HG03280 (cell line): ENCODE results near the gene ZBTB32.

ENCODE experiments used
- ATAC-seq: cut with Tn5 transposase; IDR thresholded peaks from one replicate; pipeline ENCODE4 v1.9.1; 2021; ENCODE audit warnings: mild to moderate bottlenecking, moderate library complexity; ENCODE audit not compliant: unreplicated experiment

The ZBTB32 gene

DNA sequence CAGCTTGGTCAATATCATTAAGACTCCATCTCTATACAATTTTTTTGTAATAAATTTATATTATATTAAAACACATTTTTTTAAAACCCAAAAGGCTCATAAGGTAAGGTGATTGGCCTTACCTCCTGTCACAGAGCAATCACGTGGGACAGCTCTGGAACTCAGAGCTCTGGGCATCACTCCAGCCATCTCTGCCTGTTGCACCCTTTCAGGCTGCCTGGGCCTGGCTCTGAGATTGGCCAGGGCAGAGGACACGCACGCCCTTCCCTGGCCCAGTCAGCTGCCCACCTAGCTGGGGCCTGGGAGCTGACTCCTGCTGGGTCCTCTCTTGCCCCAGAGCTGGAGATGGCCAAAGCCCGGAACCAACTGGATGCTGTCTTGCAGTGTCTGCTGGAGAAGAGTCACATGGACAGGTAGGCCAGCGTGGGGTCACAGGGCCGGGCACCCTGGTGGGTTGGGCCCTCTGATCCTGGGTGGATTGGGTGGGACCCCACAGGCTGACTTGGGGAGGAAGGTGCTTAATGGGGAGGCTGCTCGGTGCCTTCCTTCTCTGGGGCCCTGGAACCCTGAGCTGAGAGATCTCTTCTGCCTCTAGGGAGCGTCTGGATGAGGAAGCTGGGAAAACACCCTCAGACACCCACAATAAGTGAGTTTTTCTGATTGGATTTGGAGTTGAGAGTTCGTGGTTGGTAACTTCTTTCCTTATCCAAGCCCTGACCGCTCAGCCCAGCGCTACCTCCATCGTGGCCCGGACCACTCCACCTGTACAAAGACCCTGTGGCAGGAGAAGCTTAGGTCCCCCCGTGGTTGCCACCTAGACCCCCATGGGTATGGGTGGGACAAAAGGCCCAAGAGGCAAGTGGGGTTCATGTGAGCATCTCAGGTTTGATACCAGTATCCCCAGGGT is 47.7 kb downstream of the ZBTB32 start:
- no peak for ATAC-seq

DNA sequence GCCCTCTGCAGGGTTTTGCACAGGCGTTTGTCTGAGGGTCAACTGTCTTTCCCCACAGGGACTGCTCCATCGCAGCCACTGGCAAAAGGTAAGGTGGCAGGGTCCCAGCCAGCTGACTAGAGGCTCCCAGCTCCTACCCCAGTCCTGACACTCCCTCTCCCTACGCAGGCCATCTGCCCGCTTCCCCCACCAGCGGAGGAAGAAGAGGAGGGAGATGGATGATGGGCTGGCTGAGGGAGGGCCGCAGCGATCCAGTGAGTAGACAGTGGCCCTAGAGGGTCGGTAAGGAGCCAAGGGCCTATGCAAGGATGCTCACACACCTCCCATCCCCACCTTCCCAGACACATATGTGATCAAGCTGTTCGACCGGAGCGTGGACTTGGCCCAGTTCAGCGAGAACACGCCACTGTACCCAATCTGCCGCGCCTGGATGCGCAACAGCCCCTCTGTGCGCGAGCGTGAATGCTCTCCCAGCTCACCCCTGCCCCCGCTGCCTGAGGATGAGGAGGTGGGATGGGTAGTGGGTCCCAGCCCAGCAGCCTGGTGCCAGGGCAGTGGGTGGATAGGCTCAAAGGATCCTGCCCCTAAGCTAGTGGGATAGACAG is 48.5 kb downstream of the ZBTB32 start:
- no peak for ATAC-seq

DNA sequence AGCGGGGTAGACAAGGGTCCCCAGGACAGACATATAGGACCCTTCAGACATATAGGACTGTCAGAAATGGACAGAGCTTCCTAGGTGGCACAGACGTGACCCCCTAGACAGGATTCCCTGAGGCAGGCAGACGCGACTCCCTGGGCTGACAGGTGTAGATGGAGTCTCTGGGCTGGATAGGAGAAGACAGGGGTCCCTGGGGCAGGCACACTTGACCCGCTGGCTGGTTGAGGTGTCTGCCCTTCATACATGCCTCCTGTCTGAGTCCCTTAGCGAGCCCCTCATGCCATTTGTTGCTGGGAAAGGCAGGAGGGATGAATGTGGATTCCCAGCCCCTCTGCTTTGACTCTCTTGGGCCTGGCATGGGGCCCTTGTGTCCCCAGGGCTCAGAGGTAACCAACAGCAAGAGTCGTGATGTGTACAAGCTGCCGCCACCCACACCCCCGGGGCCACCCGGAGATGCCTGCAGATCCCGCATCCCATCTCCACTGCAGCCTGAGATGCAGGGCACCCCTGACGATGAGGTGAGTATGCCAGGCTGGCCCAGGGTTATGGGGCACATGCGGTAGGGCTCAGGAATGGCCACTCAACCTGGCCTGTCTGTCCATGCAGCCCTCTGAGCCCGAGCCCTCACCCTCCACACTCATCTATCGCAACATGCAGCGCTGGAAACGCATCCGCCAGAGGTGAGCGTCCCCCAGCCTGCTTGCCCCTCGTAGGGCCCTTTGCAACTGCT is 49.4 kb downstream of the ZBTB32 start:
- no peak for ATAC-seq

DNA sequence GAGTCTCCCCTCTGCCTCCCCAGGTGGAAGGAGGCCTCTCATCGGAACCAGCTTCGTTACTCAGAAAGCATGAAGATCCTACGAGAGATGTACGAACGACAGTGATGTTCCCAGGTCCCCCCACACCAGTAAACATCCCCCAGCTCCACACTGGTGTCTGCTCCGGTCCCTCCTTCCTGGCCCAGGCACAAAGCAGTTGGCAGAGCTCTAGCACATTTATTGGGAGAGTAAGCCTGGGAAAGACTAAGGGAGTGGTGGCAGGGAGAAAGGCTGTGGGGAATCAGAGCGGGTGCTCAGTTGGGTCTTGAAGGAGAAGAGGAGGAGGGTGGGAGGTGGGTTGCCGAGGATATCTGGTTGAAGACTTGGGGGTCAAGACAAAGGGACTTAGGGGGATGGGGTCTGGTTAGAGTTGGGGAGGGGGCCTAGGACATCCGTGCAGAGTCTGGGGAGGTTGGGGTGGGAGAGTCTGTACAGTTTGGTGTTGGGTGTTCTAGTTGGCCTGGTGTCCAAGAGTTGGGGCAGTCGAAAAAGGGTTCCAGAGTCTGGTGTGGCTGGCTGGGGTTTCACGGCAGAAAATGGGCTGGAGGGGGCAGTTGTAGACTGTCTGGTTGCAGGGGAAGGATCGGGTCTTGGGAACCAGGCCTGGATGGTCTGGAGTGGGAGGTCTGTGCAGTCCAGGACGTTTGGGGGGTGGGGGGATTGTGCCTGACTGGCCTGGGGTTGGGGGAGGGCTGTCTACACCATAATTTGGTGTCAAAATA is 50.2 kb downstream of the ZBTB32 start:
- no peak for ATAC-seq

DNA sequence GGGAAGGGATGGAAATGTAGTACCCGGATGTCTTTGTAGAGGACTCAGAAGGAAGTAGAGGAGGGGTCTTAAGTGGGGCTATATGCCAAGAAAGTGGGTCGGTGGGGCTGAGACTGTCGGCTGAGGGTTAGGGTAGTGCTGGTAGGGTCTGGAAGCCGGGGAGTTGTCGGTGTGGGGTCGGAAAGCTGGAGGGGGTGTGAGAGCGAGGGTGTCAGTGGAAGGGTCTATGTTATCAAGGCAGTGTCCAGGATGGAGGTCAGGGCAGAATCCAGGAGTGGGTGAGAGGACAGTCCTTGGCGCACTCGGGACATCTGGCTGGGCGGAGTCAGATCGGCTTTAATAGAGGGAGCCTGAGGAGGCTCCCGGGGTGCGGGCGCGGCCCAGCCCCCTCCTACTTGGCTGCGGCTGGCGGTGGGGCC is 50.8 kb downstream of the ZBTB32 start:
- no peak for ATAC-seq

DNA sequence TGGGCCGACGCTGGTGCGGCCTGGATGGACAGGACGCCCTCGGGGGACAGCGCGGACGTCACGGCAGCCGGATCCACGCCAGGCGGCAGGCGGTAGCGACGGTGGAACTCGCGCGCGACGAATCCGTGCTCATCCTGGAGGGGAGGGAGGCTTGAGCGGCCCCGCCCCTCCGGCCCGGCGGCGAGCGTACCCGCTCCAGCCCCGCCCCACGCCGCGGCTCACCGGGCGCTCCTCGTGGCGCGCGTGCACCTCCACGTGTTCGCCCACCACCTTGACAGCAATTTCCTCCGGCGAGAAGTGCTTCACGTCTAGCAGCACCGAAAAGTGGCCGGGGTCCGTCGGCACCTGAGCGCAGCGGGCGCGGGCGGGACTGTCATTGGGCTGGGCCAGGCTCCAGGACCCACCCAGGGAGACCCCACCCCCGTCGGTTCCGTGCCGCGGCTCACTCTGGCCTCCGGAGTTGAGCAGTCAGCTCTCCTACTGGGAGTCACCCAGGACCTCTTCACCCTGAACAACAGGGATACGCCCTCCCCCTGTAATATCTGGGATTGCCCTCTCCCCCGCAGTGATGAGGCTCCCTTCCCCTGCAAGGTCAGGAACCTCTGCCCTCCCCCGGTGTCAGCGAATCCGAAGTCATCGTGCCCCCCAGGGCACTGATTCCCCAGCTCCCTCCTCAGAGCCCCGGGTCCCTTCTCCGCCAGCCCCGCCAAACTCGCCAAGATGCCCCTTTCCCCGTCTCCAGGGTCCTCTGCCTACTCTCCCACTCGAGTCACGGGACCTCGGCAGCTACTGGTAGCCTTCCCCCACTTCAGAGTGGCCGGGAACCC is 51.4 kb downstream of the ZBTB32 start:
- no peak for ATAC-seq

DNA sequence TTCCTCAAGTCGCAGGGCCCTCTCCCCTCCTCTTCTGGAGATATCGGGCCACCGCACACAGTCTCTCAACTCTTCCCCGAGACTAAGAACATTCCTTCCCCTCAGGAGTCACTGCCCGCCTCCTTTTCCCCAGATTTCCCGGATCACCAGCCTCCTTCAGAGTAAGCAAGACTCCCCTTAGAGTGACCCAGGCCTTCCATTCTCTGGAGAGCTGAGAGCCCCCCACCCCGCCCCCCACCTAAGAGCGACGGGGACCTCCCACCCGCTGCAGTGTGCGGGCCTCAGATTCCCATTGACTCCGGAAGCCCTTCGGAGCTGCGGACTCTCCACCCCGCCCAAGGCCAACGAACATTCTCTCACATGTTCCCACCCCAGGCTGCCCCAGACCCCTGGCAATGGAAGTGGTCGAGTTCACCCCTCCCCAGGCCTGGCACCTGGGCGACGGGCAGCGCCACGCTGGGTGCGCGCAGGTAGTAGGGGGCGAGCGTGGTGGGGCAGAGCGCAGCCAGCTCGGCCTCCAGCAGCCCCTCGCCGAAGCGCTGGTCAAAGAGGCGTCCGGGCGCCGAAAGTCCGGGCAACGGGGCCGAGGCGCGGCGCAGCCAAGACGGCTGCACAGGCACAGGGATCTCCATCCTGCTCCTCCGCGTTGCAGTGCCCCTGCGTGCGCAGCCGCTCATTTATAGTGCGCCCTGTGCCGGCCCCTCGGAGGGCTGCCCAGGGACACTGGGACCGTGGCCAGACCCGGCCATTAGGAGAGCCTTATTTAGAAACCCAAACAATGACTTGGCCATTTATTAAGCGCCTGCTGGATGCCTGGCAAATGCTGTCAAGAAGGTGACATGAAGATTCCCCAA is 52.2 kb downstream of the ZBTB32 start, which contains the start of gene HSPB6:
TSS of gene HSPB6 (minus strand) at position 653 of the 854 bp plus-strand sequence. CDS start at position 632, 21 bp downstream.
- no peak for ATAC-seq

DNA sequence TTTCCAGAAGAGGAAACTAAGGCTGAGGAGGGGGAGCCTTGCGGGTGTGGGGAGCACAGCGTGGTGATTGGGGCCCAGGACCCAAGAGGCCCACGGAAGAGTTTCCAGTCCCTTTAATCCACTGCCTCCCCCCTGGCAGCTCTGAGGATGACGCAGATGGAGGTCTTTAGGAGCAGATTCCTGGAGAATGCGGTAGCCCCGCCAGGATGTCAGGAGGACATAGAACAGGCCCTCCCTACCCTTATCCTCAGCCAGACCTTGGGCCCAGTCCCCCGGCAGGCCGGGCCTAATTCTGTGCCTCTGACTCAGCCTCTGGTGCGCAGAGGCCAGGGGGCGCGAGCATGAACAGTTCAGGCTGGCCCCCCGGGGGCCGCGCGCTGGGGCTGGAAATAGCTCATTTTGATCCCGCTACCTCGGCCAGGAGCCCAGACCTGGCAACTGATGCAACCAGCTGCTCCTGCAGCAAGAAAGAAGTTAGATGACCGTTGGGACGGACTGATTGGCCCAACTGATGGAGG is 52.9 kb downstream of the ZBTB32 start:
- ATAC-seq = no peak

DNA sequence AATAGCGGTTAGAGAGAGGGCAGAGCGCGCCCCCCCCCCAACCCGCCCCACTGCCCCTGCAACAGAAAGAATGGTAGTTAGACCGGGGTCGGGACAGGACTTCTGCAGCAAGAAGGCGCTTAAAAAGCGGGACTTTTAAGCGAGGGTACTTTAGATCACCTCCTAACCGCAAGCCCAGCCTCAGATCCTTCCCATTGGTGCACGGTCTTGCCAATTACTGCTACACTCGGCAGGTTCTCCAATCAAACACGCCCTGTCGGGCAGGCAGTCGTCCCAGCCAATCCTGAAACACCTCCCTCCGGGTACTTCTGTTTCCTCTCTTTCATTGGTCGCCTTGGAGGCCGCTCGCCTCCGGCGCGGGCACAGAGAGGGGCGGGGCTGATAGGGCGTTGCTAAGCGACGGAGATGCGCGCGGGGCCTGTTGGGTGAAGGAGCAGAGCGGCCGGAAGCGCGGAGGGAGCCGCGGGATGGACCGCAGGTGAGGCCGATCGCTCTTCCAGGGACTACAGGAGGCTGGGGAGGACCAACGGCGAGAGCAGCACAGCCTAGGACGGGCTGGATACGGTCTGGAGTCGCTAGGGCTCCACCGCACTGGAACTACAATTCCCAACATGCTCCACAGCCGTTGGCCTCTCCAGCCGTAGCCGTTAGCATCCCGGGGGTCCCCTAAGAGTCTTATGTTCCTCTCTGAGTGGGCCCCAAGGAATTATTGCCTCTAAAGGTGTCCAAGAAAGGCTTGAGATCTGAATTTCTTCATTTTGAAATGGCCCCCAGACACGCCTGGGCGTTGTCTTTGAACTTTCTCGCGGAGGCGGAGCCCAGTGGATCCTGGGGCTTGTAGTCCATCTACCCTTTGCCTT is 53.6 kb downstream of the ZBTB32 start, which contains the start of gene PROSER3:
TSS of gene PROSER3 (plus strand) at position 428 of the 860 bp plus-strand sequence. CDS start at position 468, 40 bp downstream.
- ATAC-seq = peak; percentile 94

DNA sequence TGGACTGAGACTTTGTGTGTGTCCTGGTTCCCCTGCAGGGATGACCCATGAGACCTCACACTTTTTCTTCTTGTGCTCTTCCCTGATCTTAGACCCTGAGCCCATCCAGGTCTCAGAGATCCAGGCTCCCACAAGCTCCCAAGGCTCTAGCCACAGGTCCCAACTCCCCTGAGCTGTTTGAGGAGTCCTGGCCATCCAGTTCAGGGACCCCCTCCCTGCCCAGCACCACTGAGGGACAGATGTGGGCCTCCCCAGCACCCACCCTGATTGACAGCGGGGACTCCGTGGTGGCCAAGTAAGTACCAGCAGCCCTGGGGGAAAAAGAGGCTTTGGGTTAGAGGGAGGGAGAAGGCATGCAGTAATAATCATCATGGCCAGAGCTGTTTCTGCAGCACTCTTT is 55.3 kb downstream of the ZBTB32 start:
- ATAC-seq = no peak

DNA sequence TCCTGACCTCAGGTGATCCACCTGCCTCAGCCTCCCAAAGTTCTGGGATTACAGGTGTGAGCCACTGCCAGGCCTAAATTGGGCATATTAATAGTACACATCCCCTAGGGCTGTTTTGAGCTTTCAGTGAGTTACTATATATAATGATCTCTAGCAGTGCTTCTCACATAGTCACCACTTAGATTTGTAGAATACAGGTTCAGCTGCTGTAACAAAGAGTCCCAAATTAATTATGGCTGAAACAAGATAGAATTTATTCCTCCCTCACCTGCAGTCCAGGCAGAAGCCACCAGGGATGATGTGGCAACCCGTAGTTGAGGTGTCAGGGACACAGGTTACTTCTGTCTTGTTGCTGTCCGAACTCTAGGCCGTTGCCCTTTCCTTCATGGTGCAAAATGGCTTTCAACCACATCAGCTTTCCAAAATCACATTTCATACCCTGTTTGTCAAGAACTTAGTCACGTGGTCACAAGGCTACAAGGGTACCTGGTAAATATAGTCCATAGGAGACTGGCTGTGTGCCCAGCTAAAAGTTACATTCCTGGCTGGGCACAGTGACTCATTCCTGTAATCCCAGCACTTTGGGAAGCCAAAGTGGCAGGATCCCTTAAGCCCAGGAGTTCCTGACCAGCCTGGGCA is 56.5 kb downstream of the ZBTB32 start:
- no peak for ATAC-seq

DNA sequence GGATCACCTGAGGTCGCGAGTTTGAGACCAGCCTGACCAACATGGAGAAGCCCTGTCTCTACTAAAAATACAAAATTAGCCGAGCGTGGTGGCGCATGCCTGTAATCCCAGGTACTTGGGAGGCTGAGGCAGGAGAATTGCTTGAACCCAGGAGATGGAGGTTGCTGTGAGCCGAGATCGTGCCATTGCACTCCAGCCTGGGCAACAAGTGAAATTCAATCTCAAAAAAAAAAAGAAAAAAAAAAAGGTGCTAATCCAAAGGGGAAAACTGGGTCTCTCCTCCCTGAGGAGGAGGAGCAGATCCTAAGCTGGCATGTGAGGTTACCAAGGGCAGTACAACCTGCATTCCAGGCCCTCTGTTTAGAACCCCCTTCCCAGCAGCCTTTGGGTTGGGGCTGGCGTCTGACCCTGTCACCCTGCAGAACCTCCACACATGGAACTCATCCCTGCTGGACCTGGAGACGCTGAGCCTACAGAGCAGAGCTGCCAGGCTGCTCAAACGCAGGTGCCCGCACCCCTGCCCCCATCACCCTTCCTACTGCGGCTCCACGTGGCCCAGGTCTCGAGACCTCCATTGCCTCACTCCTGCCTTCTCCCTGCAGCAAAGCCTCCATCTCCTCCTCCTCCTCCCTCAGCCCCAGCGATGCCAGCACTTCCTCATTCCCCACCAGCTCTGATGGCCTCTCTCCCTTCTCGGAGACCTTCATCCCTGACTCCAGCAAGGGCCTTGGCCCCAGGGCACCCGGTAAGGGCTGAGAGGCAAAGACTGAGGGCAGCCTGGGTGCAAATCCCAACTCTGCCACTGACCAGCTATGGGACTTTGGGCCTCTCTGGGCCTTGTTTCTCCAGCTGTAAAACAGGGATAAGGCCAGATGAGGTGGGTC is 60.3 kb downstream of the ZBTB32 start:
- no peak for ATAC-seq
